ENCODE results near the gene S100A6.
"Not testable (repeated sequence)": the region's sequence is repeated elsewhere in the genome, so short reads cannot be mapped to it uniquely, and the experiment has no call there.

S100A6 gene

GRCh38 chr1:153563991-153564390, 28.2 kb upstream of the S100A6 start:
- no peak for DNase-seq (ENCODE audit: low spot score)

- no peak for DNase-seq (ENCODE audit: low spot score)
These were observed 27.7 kb upstream of the S100A6 start for GRCh38 chr1:153563483-153563901.

GRCh38 chr1:153562021-153562420, 26.2 kb upstream of the S100A6 start:
- DNase-seq (ENCODE audit: low spot score): not testable (repeated sequence)

GRCh38 chr1:153561466-153561985, 25.7 kb upstream of the S100A6 start:
- no peak for DNase-seq (ENCODE audit: low spot score)

GRCh38 chr1:153560771-153561465, 25.1 kb upstream of the S100A6 start:
- DNase-seq (ENCODE audit: low spot score): no peak

GRCh38 chr1:153560241-153560640, 24.4 kb upstream of the S100A6 start:
- DNase-seq (ENCODE audit: low spot score): no peak

- no peak for DNase-seq (ENCODE audit: low spot score)
These were observed 22.1 kb upstream of the S100A6 start for GRCh38 chr1:153557877-153558276.

- DNase-seq (ENCODE audit: low spot score): no peak
These were observed 20.6 kb upstream of the S100A6 start for GRCh38 chr1:153556348-153556747.

GRCh38 chr1:153553830-153554541, 18.2 kb upstream of the S100A6 start:
- no peak for DNase-seq (ENCODE audit: low spot score)

GRCh38 chr1:153553096-153553495, 17.3 kb upstream of the S100A6 start:
- DNase-seq (ENCODE audit: low spot score): no peak

GRCh38 chr1:153552335-153552734, 16.5 kb upstream of the S100A6 start:
- DNase-seq (ENCODE audit: low spot score): no peak

GRCh38 chr1:153550827-153551500, 15.2 kb upstream of the S100A6 start:
- DNase-seq (ENCODE audit: low spot score): no peak

- DNase-seq (ENCODE audit: low spot score): no peak
These were observed 14.6 kb upstream of the S100A6 start for GRCh38 chr1:153550398-153550758.

GRCh38 chr1:153549741-153550397, 14.1 kb upstream of the S100A6 start:
- DNase-seq (ENCODE audit: low spot score): no peak

GRCh38 chr1:153548722-153549688, 13.2 kb upstream of the S100A6 start, which contains the start of gene S100A3:
TSS of gene S100A3 (minus strand) at chr1:153549258. CDS start at chr1:153548485, 773 bp downstream.
- DNase-seq (ENCODE audit: low spot score): no peak

GRCh38 chr1:153547560-153548551, 12.1 kb upstream of the S100A6 start:
- no peak for DNase-seq (ENCODE audit: low spot score)

GRCh38 chr1:153546796-153547559, 11.2 kb upstream of the S100A6 start:
- DNase-seq (ENCODE audit: low spot score): no peak

GRCh38 chr1:153546371-153546770, 10.6 kb upstream of the S100A6 start:
- DNase-seq (ENCODE audit: low spot score): no peak

Measured in iPS-NIHi11 (cell line).